SU-DHL-6 (cell line): Measurements from ENCODE around the gene LRBA.

Experiments used
- EZH2phosphoT487 ChIP-seq: fragments of 200-600 bp; sonication (generic), shearing (Covaris generic); conservative IDR thresholded peaks from 2 replicates; pipeline ENCODE4 v1.6.1; 2018; ENCODE audit warnings: mild to moderate bottlenecking, antibody characterized with exemption, low read length, moderate library complexity, mixed read lengths
- TF ChIP-seq, protein P1 (sequence below): fragments of 200-600 bp; sonication (generic); IDR thresholded peaks from one replicate; pipeline ENCODE4 v1.5.1; 2017; ENCODE audit warnings: antibody characterized with exemption, mild to moderate bottlenecking, low read length, moderate library complexity; ENCODE audit not compliant: insufficient read depth, poor library complexity, severe bottlenecking

GRCh38 chr4:150251752-150252190 lies 763.3 kb downstream of the LRBA start:
- no peak for TF ChIP-seq EZH2phosphoT487
- TF ChIP-seq, protein P1, sequence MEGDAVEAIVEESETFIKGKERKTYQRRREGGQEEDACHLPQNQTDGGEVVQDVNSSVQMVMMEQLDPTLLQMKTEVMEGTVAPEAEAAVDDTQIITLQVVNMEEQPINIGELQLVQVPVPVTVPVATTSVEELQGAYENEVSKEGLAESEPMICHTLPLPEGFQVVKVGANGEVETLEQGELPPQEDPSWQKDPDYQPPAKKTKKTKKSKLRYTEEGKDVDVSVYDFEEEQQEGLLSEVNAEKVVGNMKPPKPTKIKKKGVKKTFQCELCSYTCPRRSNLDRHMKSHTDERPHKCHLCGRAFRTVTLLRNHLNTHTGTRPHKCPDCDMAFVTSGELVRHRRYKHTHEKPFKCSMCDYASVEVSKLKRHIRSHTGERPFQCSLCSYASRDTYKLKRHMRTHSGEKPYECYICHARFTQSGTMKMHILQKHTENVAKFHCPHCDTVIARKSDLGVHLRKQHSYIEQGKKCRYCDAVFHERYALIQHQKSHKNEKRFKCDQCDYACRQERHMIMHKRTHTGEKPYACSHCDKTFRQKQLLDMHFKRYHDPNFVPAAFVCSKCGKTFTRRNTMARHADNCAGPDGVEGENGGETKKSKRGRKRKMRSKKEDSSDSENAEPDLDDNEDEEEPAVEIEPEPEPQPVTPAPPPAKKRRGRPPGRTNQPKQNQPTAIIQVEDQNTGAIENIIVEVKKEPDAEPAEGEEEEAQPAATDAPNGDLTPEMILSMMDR, result no peak
